GM18873 (cell line): ENCODE data around the gene RING1.

Experiments used
- ATAC-seq: cut with Tn5 transposase; IDR thresholded peaks from one replicate; pipeline ENCODE4 v1.9.1; 2021; ENCODE audit warnings: mild to moderate bottlenecking, moderate library complexity, moderate number of reproducible peaks; ENCODE audit not compliant: unreplicated experiment, low FRiP score

RING1 gene

GRCh38 chr6:33208091-33208967 is at the start of gene RING1:
Gene RING1, plus strand, starts transcription at chr6:33208500. Its CDS starts 323 bp downstream, at chr6:33208823.
- no peak for ATAC-seq

GRCh38 chr6:33160096-33160495 is 48.2 kb upstream of the RING1 start:
- ATAC-seq, result no peak

- ATAC-seq, result no peak
Measured at GRCh38 chr6:33160728-33161344, 47.5 kb upstream of the RING1 start.

GRCh38 chr6:33161354-33162331 is 46.7 kb upstream of the RING1 start:
- ATAC-seq, result no peak

- no peak for ATAC-seq
Measured at GRCh38 chr6:33163540-33163939, 44.8 kb upstream of the RING1 start.

GRCh38 chr6:33164176-33164575 is 44.1 kb upstream of the RING1 start:
- ATAC-seq, result no peak

GRCh38 chr6:33164665-33165373 is 43.5 kb upstream of the RING1 start:
- ATAC-seq, result no peak

GRCh38 chr6:33165581-33166258 is 42.6 kb upstream of the RING1 start:
- no peak for ATAC-seq

GRCh38 chr6:33166363-33166762 is 41.9 kb upstream of the RING1 start:
- no peak for ATAC-seq

- ATAC-seq, result no peak
Measured at GRCh38 chr6:33166811-33167210, 41.5 kb upstream of the RING1 start.

- ATAC-seq, result no peak
Measured at GRCh38 chr6:33167374-33168283, 40.7 kb upstream of the RING1 start.

- ATAC-seq, result no peak
Measured at GRCh38 chr6:33168284-33168601, 40.1 kb upstream of the RING1 start.

- ATAC-seq, result no peak
Measured at GRCh38 chr6:33168639-33169038, 39.7 kb upstream of the RING1 start.

- no peak for ATAC-seq
Measured at GRCh38 chr6:33169291-33170175, 38.8 kb upstream of the RING1 start.

GRCh38 chr6:33170176-33171015 is 37.9 kb upstream of the RING1 start:
- no peak for ATAC-seq

- no peak for ATAC-seq
Measured at GRCh38 chr6:33171016-33171879, 37.1 kb upstream of the RING1 start.
